HG03039 (cell line): Measurements from ENCODE around the gene NFKB2.

Experiments
- ATAC-seq: cut with Tn5 transposase; IDR thresholded peaks from one replicate; pipeline ENCODE4 v1.9.1; 2021; ENCODE audit warnings: mild to moderate bottlenecking, moderate library complexity; ENCODE audit not compliant: unreplicated experiment

NFKB2 gene

DNA sequence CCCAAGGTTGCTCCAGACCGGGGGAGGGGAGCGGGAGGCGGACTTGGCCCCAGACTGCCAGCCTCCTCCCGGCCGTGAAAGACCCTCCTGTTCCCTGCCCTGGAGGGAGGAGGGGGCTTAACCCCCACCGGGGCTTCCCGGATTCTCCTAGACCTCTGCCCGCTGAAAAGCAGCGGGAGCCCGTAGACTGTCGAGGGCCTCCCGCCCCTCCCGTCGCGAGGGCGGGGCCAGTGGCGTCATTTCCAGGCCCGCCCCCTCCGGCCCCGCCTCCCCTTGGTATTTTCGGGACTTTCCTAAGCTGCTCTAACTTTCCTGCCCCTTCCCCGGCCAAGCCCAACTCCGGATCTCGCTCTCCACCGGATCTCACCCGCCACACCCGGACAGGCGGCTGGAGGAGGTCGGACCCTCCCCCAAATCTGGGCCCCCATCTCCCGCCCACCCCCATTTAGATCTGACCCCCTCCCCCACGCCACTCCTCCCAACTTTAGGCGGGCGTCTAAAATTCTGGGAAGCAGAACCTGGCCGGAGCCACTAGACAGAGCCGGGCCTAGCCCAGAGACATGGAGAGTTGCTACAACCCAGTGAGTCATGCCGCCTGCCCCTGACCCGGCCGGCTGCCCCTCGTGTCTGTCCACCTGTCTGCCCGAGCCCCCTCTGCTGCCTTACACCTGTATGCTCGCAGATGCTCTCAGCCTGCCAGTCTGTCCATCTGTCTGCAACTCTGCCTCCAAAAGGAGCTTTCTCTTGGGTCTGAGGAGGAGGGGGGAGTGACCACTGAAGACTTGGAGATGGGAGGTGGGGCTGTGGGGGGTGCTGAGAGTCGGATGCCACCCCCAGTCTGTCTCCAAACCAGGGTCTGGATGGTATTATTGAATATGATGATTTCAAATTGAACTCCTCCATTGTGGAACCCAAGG, at the start of gene NFKB2:
NFKB2 (plus strand) TSS at position 306 of the 917 bp plus-strand sequence; CDS start at position 561, 255 bp downstream.
- peak; percentile 21 for ATAC-seq

DNA sequence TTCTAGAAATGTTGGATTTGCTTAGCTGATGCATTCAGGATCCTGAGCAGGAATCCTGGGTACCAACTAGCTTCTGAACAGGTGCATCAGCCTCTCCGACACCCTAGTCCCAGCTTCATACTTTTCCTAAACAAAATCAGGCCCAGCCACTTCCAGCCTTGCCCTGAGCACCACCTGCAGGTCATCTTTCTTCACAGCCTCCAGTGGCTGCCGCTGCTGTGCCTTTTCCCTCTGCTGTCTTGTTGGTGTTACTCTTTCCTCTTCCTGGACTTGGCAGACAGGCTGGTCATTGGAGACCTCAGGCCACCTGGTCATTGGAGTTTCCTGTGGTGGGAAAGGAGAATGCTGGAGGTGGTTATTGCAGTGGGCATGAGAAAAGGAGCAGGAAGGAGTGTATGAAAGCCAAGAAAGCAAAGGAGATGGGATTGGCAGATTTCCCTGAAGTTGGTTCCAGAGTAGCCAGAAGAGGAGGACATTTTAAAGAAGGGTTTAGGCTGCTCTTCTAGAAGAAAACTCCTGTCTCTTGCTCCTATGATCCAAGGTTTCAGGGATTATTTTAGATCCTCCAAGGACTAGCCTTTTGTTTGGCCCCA, 48.2 kb upstream of the NFKB2 start:
- ATAC-seq, result no peak

- no peak for ATAC-seq
Observed at GRCh38 chr10:102352066-102352715, 43.3 kb upstream of the NFKB2 start.

DNA sequence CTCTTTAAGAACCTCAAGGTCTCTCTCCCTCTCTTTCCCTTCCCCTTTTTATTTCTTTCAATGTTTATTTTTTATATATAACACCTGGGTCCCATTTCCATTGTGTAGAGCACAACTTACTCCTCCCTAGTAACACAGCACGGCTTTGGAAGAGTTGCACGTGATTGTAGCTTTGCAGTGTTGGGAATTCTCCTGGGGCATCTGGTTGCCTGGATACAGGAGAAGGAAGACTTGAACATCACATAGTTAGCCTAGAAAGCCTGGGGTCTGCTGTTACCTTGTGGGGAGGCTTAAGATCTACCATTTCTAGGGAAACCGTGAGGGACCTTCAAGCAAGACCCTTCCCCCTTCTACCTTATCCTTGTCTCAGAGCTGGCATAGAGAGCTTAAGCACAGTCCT, 41.1 kb upstream of the NFKB2 start:
- no peak for ATAC-seq

DNA sequence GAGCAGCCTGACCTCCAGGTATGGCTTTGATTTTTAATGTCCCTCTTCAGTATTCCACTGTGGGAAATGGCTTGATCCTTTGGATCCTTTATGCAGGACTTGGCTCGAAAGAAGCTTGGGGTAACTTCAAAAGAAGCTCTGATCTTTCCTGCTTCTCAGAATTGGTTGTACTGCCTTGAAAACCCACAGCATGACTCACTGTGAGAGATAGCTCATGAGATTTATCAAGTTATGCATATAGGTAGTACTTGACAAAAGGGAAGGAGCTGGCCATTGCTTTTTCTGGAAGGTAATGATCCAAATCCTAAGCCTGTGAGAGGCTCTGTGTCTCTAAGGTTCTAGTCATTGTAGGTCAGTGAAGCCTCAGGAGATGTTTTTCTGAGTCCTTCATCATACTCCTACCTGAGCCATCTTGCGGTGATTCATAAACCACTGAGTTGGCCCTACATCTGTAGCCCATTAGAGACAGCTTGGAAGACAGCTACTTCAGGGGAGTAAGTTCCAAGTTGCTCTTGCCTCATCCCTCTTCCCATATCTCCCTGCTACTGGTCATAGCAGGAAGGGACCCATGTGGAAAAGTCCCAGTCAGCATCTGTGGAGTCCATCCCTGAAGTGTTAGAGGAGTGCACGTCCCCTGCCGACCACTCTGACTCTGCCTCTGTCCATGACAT, 36.7 kb upstream of the NFKB2 start:
- no peak for ATAC-seq

DNA sequence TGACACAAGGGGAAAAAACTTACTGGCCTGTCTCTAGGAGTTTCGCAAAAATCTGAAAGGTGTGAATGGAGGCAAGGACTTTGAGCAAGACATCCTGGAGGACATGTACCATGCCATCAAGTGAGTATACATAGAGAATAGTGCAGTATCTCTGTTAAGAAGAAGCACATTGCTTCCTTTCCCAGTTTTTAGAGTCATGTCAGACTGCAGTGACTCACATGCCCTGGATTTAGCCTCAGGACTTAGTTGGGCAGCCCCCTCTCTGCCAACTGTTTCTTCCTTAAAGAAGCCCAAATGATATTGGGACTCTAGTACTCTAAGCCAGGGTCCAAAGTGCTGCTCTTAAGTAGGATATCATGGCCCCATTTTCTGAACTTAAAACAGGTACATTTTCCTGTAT, 28.1 kb upstream of the NFKB2 start:
- ATAC-seq, result no peak

DNA sequence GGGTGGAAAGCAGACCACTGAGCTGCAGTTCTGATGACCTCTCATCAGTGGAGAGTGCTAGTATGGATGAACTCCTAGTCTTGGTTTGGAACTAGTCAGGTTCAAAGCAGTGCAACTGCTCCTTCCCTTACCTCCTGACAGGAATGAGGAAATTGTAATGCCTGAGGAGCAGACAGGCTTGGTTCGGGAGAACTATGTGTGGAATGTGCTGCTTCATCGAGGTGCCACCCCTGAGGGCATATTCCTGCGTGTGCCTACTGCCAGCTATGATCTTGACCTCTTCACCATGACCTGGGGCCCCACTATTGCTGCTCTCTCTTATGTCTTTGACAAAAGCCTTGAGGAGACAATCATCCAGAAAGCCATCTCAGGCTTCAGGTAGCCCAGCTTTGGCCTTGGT, 27.4 kb upstream of the NFKB2 start:
- no peak for ATAC-seq

DNA sequence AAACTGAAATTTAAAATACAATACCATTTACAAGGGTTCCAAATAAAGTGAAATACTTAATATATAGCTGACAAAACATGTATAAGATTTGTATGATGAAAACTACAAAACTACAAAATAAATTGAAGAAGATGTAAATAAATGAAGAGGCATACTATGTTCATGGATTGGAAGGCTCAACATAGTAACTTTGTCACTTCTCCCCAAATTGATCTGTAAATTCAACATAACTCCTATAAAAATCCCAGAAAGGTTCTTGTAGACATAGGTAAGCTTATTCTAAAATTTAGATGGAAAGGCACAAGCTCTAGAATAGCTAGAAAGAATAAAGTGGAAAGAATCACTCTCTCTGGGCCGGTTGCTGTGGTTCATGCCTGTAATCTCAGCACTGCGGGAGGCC, 24.2 kb upstream of the NFKB2 start:
- no peak for ATAC-seq

GRCh38 chr10:102375250-102375649, 20.3 kb upstream of the NFKB2 start:
- ATAC-seq, result no peak

GRCh38 chr10:102375867-102376266, 19.6 kb upstream of the NFKB2 start:
- no peak for ATAC-seq

GRCh38 chr10:102376901-102377300, 18.6 kb upstream of the NFKB2 start:
- ATAC-seq, result no peak

DNA sequence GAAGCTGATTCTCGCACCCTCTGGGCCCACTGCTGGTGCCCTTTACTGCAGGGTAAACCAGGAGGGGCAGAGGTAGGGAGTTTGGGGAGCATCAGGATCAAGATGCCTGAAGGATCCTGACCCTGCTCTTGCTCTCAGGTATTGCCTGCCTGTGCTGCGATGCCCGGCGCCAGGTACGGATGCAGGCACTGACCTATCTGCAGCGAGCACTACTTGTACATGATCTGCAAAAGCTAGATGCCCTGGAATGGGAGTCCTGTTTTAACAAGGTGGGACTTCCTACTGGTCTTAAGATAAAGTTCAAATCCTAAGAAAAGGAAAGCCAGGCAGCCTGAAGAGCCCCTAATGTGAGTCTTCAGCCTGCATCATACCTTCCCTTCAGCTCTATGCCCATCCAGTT, 16.1 kb upstream of the NFKB2 start:
- no peak for ATAC-seq

DNA sequence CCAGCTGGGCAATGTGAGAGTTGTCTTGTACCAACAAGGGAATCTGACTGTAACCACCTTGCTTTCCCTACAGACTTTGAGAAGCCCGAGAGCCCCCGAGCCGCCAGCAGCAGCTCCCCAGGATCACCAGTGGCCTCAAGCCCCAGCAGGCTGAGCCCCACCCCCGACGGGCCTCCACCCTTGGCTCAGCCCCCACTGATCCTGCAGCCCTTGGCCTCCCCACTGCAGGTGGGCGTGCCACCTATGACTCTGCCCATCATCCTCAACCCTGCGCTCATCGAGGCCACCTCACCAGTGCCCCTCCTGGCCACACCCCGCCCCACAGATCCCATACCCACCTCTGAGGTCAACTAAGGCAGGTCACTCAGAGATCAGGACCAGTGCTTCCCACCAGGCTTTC, 13.5 kb upstream of the NFKB2 start:
- ATAC-seq, result no peak

GRCh38 chr10:102382871-102383270, 12.6 kb upstream of the NFKB2 start:
- ATAC-seq, result no peak

- ATAC-seq, result no peak
Observed at GRCh38 chr10:102384053-102384452, 11.5 kb upstream of the NFKB2 start.

- ATAC-seq, result no peak
Observed at GRCh38 chr10:102384606-102385429, 10.7 kb upstream of the NFKB2 start.

- no peak for ATAC-seq
Observed at GRCh38 chr10:102389894-102390293, 5.6 kb upstream of the NFKB2 start.

GRCh38 chr10:102392306-102392705, 3.2 kb upstream of the NFKB2 start:
- ATAC-seq, result no peak

DNA sequence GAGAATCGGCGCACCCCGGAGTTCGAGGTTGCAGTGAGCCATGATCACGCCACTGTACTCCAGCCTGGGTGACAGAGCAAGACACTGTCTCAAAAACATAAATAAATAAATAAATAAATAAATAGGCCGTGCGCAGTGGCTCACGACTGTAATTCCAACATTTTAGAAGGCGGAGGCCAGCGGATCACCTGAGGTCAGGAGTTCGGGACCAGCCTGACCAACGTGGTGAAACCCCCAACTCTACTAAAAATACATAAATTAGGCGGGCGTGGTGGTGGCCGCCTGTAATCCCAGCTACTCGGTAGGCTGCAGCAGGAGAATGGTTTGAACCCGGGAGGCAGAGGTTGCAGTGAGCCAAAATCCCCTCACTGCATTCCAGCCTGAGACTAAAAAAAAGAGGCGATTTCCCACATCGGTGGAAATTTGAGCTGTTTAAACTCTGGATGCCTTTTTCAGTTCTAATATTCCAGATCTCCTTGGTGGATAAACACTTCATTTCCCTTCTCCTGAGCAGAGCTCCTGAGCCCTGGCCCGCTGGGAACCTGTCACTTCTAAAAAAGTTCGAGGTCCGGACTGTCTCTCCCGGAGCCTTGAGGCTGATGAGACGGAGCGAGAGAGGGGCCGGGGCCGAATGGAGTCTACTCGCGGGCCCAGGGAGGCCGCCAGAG, 2.0 kb upstream of the NFKB2 start:
- ATAC-seq, result no peak
